SK-N-SH (cell line): ENCODE measurements around the gene SSBP2. TPM values are rescaled to one million over a fixed set of nuclear protein-coding genes. Genes with fewer than 3 reads are reported as not detected.

Source experiments
- CTCF ChIA-PET: fragments of 300-600, 350-600 bp; formaldehyde crosslinking; extraction: SDS; loops from one replicate; lab custom pipeline; 2021; lab: Yijun Ruan, JAX
- POLR2A ChIA-PET: fragments of 350-600 bp; sonication (Branson Sonifier 250); formaldehyde crosslinking; extraction: SDS; loops from one replicate; lab custom pipeline; 2020; ENCODE audit warnings: antibody characterized with exemption, inconsistent platforms; lab: Yijun Ruan, JAX
- DNase-seq: peaks from one replicate; pipeline ENCODE4 v3.0.0; 2012
- H2AFZ ChIP-seq: fragments of 200-600 bp; sonication (generic); 2 replicates; pipeline ENCODE4 v1.8.1; 2016; ENCODE audit warnings: antibody characterized with exemption, mild to moderate bottlenecking, low read depth
- H3F3A ChIP-seq: fragments of 200-600 bp; sonication (generic); replicated peaks from 2 replicates; pipeline ENCODE3; 2016; ENCODE audit warnings: antibody characterized with exemption, mild to moderate bottlenecking; ENCODE audit not compliant: insufficient read depth
- H3K27ac ChIP-seq, 2 experiments: fragments of 200-500 bp in 1 of 2; fragments of 200-600 bp in 1 of 2; sonication (Bioruptor generic) in 1 of 2; sonication (generic), shearing (Covaris generic) in 1 of 2; 2 replicates each; pipeline versions ENCODE4 v1.5.1 to v1.6.1; 2014 to 2016; ENCODE audit warnings: low read depth in 2 of 2, inconsistent platforms in 1 of 2, low read length in 1 of 2, mild to moderate bottlenecking in 1 of 2, mixed read lengths in 1 of 2
- H3K27me3 ChIP-seq: fragments of 200-600 bp; sonication (generic), shearing (Covaris generic); 2 replicates; pipeline ENCODE4 v1.6.1; 2016; ENCODE audit warnings: mixed run types; ENCODE audit not compliant: insufficient read depth
- H3K36me3 ChIP-seq, 2 experiments: fragments of 200-500 bp in 1 of 2; fragments of 200-600 bp in 1 of 2; sonication (Bioruptor generic) in 1 of 2; sonication (generic) in 1 of 2; replicated peaks in 1 of 2; 2 replicates each; pipeline versions ENCODE3 to v1.5.1; 2014 to 2016; ENCODE audit warnings: low read length in 1 of 2, mild to moderate bottlenecking in 1 of 2; ENCODE audit not compliant: insufficient read depth in 2 of 2, control insufficient read depth in 1 of 2
- H3K4me1 ChIP-seq, 2 experiments: fragments of 200-500 bp in 1 of 2; fragments of 200-600 bp in 1 of 2; sonication (Bioruptor generic) in 1 of 2; sonication (generic), shearing (Covaris generic) in 1 of 2; 2 replicates each; pipeline versions ENCODE4 v1.5.1 to v1.6.1; 2014 to 2016; ENCODE audit warnings: low read depth in 1 of 2, low read length in 1 of 2, mixed run types in 1 of 2; ENCODE audit not compliant: insufficient read depth in 2 of 2, control insufficient read depth in 1 of 2
- H3K4me2 ChIP-seq: fragments of 200-600 bp; sonication (generic), shearing (Covaris generic); 2 replicates; pipeline ENCODE4 v1.6.1; 2017; ENCODE audit warnings: mixed run types
- H3K4me3 ChIP-seq, 2 experiments: fragments of 200-500 bp in 1 of 2; fragments of 200-600 bp in 1 of 2; sonication (Bioruptor generic) in 1 of 2; sonication (generic), shearing (Covaris generic) in 1 of 2; 2 replicates each; pipeline versions ENCODE4 v1.5.1 to v1.8.1; 2014 to 2016; ENCODE audit warnings: low read depth in 2 of 2, inconsistent platforms in 1 of 2, low read length in 1 of 2, mild to moderate bottlenecking in 1 of 2, mixed read lengths in 1 of 2, moderate library complexity in 1 of 2
- H3K79me2 ChIP-seq: fragments of 200-600 bp; sonication (generic); 2 replicates; pipeline ENCODE4 v1.8.1; 2017; ENCODE audit warnings: mild to moderate bottlenecking; ENCODE audit not compliant: insufficient read depth
- H3K9ac ChIP-seq: fragments of 200-600 bp; sonication (generic); 2 replicates; pipeline ENCODE4 v1.6.1; 2017; ENCODE audit warnings: mixed run types
- H3K9me2 ChIP-seq: fragments of 200-600 bp; sonication (generic); 2 replicates; pipeline ENCODE4 v1.6.1; 2017; ENCODE audit warnings: mixed run types
- H3K9me3 ChIP-seq: fragments of 200-600 bp; sonication (generic); 2 replicates; pipeline ENCODE4 v1.6.1; 2017; ENCODE audit warnings: mixed run types, mild to moderate bottlenecking, moderate library complexity
- H4K20me1 ChIP-seq: fragments of 200-600 bp; sonication (generic); 2 replicates; pipeline ENCODE4 v1.6.1; 2017; ENCODE audit warnings: mild to moderate bottlenecking, mixed run types; ENCODE audit not compliant: insufficient read depth
- CHD2 ChIP-seq: fragments of 150-350 bp; IDR thresholded peaks from 2 replicates; pipeline ENCODE4 v1.6.1; 2018; ENCODE audit warnings: low read length; ENCODE audit not compliant: partially characterized antibody
- EP300 ChIP-seq, 2 experiments: IDR thresholded peaks; 2 replicates each; pipeline versions ENCODE4 v1.4.0 to v1.6.1; 2012; ENCODE audit warnings: borderline replicate concordance in 1 of 2, low read depth in 1 of 2, low read length in 1 of 2
- FOSL2 ChIP-seq: IDR thresholded peaks from 2 replicates; pipeline ENCODE4 v1.4.0; 2012; ENCODE audit warnings: low read depth, mild to moderate bottlenecking, moderate library complexity, borderline replicate concordance
- FOXM1 ChIP-seq: IDR thresholded peaks from 2 replicates; pipeline ENCODE4 v1.4.0; 2012; ENCODE audit warnings: low read depth, mild to moderate bottlenecking
- GABPA ChIP-seq: IDR thresholded peaks from 2 replicates; pipeline ENCODE4 v1.4.0; 2012; ENCODE audit warnings: low read depth, mild to moderate bottlenecking
- MEF2A ChIP-seq: IDR thresholded peaks from 2 replicates; pipeline ENCODE4 v1.4.0; 2012; ENCODE audit warnings: low read depth, borderline replicate concordance
- RCOR1 ChIP-seq: fragments of 150-350 bp; IDR thresholded peaks from 2 replicates; pipeline ENCODE4 v1.6.1; 2017; ENCODE audit warnings: antibody characterized with exemption, low read length
- RFX5 ChIP-seq: IDR thresholded peaks from 2 replicates; pipeline ENCODE4 v1.6.1; 2012; ENCODE audit warnings: mild to moderate bottlenecking, improper control_type of control experiment, low read length
- RXRA ChIP-seq: IDR thresholded peaks from 2 replicates; pipeline ENCODE4 v1.4.0; 2012; ENCODE audit warnings: low read depth, mild to moderate bottlenecking, borderline replicate concordance
- SIN3A ChIP-seq: IDR thresholded peaks from 2 replicates; pipeline ENCODE4 v1.6.1; 2012; ENCODE audit warnings: low read depth, mild to moderate bottlenecking, low read length, moderate library complexity, borderline replicate concordance
- SMC3 ChIP-seq: IDR thresholded peaks from 2 replicates; pipeline ENCODE4 v1.6.1; 2012; ENCODE audit warnings: low read depth, low read length, improper control_type of control experiment
- TAF1 ChIP-seq: IDR thresholded peaks from 2 replicates; pipeline ENCODE4 v1.6.1; 2012; ENCODE audit warnings: low read depth, mild to moderate bottlenecking, low read length, moderate library complexity, borderline replicate concordance
- TEAD4 ChIP-seq: IDR thresholded peaks from 2 replicates; pipeline ENCODE4 v1.4.0; 2012; ENCODE audit warnings: mild to moderate bottlenecking, borderline replicate concordance; ENCODE audit not compliant: insufficient read depth
- YY1 ChIP-seq: IDR thresholded peaks from 2 replicates; pipeline ENCODE4 v1.4.0; 2012; ENCODE audit warnings: low read depth, mild to moderate bottlenecking
- WGBS: methylation state at CpG from one replicate; pipeline ENCODE4 v1.1.6; 2017; ENCODE audit warnings: low lambda C conversion rate; 5-methylcytosine and 5-hydroxymethylcytosine counted together
- polyA plus RNA-seq, 3 experiments: library from polyadenylated mRNA; depleted of rRNA; stranded (reverse); fragments of >200 nt; gene quantifications; 2 replicates each; pipeline ENCODE4 v1.2.3, GENCODE V29; 2012
- TF ChIP-seq, protein P1 (sequence below): fragments of 150-350 bp; IDR thresholded peaks from 2 replicates; pipeline ENCODE4 v1.6.1; 2016; ENCODE audit warnings: mild to moderate bottlenecking, low read depth, low read length
- TF ChIP-seq, protein P2 (sequence below): IDR thresholded peaks from 2 replicates; pipeline ENCODE4 v1.4.0; 2012; ENCODE audit warnings: low read depth, borderline replicate concordance
- TF ChIP-seq, protein P3 (sequence below): fragments of 150-350 bp; IDR thresholded peaks from 2 replicates; pipeline ENCODE4 v1.6.1; 2017; ENCODE audit warnings: antibody characterized with exemption, low read length, low read depth, borderline replicate concordance

Gene SSBP2
- polyA plus RNA-seq, 1 of the 3 experiments (the other 2 are of a cell fraction), result 35.3 TPM

DNA sequence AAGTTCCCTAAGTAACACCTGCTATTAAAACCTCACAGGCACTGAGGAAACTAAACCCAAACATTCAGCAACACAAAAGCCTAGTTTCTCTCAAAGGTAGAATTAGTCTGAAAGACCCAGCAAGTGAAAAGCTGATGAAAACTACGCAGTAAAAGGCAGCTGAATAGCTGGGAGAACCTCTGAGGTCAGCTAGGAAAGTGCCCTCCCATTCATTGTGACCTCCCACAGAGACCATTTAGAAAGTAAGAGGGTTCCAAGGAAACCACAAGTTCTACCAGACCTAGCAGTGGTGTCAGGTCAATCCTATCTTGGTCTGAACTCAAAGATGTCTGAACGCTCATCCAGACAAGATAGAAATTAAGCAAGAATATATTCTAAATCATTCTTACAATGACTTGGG, 144.7 kb downstream of the SSBP2 start (continued):
- TF ChIP-seq YY1, result no peak
- TF ChIP-seq TEAD4, result no peak
- TF ChIP-seq SMC3, result no peak

- Histone ChIP-seq H3K4me3 (no peak overlapping the region), H3K9ac (no peak overlapping the region), H3K79me2 (no peaks in the 10 kb centered on the region; the same call in 1 of the 2 replicates), H4K20me1 (no peaks in the 10 kb centered on the region), H3F3A (no peaks in the 10 kb centered on the region), H3K4me1 (0 out of 4 replicates have a peak, but pooled peaks cover 0 to 5% of the 10 kb centered on the region in 2 experiments), H3K27me3 (no peaks in the 10 kb centered on the region), H3K36me3 (peaks cover 0 to 22% of the 10 kb centered on the region in 2 experiments), H2AFZ (no peak overlapping the region), H3K9me2 (no peaks in the 10 kb centered on the region), H3K9me3 (no peaks in the 10 kb centered on the region), H3K27ac (no peak overlapping the region), H3K4me2 (no peak overlapping the region)
- no peak for DNase-seq
- 93% methylated on average over 2 of the region's 2 CpGs for WGBS
- ChIA-PET CTCF (no interaction called here), POLR2A (no interaction called here)
- TF ChIP-seq EP300 (IDR thresholded peaks at IDR 0.05; ENCODE audit: borderline replicate concordance in 1 of 2, low read depth in 1 of 2, low read length in 1 of 2), result no peak
- TF ChIP-seq SIN3A, result no peak
- TF ChIP-seq GABPA, result no peak
- TF ChIP-seq, protein P1, sequence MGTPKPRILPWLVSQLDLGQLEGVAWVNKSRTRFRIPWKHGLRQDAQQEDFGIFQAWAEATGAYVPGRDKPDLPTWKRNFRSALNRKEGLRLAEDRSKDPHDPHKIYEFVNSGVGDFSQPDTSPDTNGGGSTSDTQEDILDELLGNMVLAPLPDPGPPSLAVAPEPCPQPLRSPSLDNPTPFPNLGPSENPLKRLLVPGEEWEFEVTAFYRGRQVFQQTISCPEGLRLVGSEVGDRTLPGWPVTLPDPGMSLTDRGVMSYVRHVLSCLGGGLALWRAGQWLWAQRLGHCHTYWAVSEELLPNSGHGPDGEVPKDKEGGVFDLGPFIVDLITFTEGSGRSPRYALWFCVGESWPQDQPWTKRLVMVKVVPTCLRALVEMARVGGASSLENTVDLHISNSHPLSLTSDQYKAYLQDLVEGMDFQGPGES, result no peak
- TF ChIP-seq YY1, result no peak
- no peak for TF ChIP-seq RCOR1
- TF ChIP-seq TAF1, result no peak
- no peak for TF ChIP-seq RXRA
- TF ChIP-seq SMC3, result no peak
- no peak for TF ChIP-seq FOXM1
- TF ChIP-seq, protein P2, sequence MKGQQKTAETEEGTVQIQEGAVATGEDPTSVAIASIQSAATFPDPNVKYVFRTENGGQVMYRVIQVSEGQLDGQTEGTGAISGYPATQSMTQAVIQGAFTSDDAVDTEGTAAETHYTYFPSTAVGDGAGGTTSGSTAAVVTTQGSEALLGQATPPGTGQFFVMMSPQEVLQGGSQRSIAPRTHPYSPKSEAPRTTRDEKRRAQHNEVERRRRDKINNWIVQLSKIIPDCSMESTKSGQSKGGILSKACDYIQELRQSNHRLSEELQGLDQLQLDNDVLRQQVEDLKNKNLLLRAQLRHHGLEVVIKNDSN, result no peak
- TF ChIP-seq MEF2A, result no peak
- TF ChIP-seq RFX5, result no peak
- TF ChIP-seq CHD2, result no peak
- no peak for TF ChIP-seq FOSL2
- TF ChIP-seq, protein P3, sequence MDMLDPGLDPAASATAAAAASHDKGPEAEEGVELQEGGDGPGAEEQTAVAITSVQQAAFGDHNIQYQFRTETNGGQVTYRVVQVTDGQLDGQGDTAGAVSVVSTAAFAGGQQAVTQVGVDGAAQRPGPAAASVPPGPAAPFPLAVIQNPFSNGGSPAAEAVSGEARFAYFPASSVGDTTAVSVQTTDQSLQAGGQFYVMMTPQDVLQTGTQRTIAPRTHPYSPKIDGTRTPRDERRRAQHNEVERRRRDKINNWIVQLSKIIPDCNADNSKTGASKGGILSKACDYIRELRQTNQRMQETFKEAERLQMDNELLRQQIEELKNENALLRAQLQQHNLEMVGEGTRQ, result no peak
Measured at GRCh38 chr5:81605299-81605698, 145.6 kb downstream of the SSBP2 start.
